ENCODE data around the gene FAM193A.
"Not testable (repeated sequence)": the region's sequence is repeated elsewhere in the genome, so short reads cannot be mapped to it uniquely, and the experiment has no call there.

Gene FAM193A

GRCh38 chr4:2545321-2546013 is 9.0 kb downstream of the FAM193A start:
- H3K27ac ChIP-seq = no peak overlapping the region
- no peaks in the 10 kb centered on the region for H3K27me3 ChIP-seq
- no peaks in the 10 kb centered on the region for H3K9me3 ChIP-seq
- no peaks in the 10 kb centered on the region for H3K36me3 ChIP-seq
- no peaks in the 10 kb centered on the region for H3K4me1 ChIP-seq (ENCODE audit: control insufficient read depth in 1 of 2, insufficient read depth in 1 of 2, low read depth in 1 of 2, low read length in 1 of 2)
- H3K4me3 ChIP-seq (ENCODE audit: low read depth in 1 of 2, low read length in 1 of 2) = no peak overlapping the region
- no peak for TF ChIP-seq CTCF (IDR thresholded peaks at IDR 0.05)

- H3K27ac ChIP-seq = no peak overlapping the region
- no peaks in the 10 kb centered on the region for H3K4me1 ChIP-seq (ENCODE audit: control insufficient read depth in 1 of 2, insufficient read depth in 1 of 2, low read depth in 1 of 2, low read length in 1 of 2)
- no peak overlapping the region for H3K4me3 ChIP-seq (ENCODE audit: low read depth in 1 of 2, low read length in 1 of 2)
- no peaks in the 10 kb centered on the region for H3K36me3 ChIP-seq
- H3K9me3 ChIP-seq = no peaks in the 10 kb centered on the region
- no peaks in the 10 kb centered on the region for H3K27me3 ChIP-seq
- no peak for TF ChIP-seq CTCF (IDR thresholded peaks at IDR 0.05)
Measured at GRCh38 chr4:2546286-2546823, 9.9 kb downstream of the FAM193A start.

GRCh38 chr4:2546961-2547691 is 10.7 kb downstream of the FAM193A start:
- not testable (repeated sequence) for H3K9me3 ChIP-seq; H3K4me3 ChIP-seq (ENCODE audit: low read depth in 1 of 2, low read length in 1 of 2); H3K27ac ChIP-seq; H3K27me3 ChIP-seq; H3K36me3 ChIP-seq; H3K4me1 ChIP-seq (ENCODE audit: control insufficient read depth in 1 of 2, insufficient read depth in 1 of 2, low read depth in 1 of 2, low read length in 1 of 2)

GRCh38 chr4:2551118-2551517 is 14.7 kb downstream of the FAM193A start:
- H3K4me3 ChIP-seq (ENCODE audit: low read depth in 1 of 2, low read length in 1 of 2) = no peak overlapping the region
- H3K27ac ChIP-seq = no peak overlapping the region
- H3K27me3 ChIP-seq = no peaks in the 10 kb centered on the region
- TF ChIP-seq CTCF (IDR thresholded peaks at IDR 0.05) = no peak
- H3K36me3 ChIP-seq = no peaks in the 10 kb centered on the region
- no peaks in the 10 kb centered on the region for H3K9me3 ChIP-seq
- H3K4me1 ChIP-seq (ENCODE audit: control insufficient read depth in 1 of 2, insufficient read depth in 1 of 2, low read depth in 1 of 2, low read length in 1 of 2) = no peaks in the 10 kb centered on the region

GRCh38 chr4:2552806-2553205 is 16.4 kb downstream of the FAM193A start:
- no peak for TF ChIP-seq CTCF (IDR thresholded peaks at IDR 0.05)
- H3K4me3 ChIP-seq (ENCODE audit: low read depth in 1 of 2, low read length in 1 of 2) = no peak overlapping the region
- H3K9me3 ChIP-seq = no peaks in the 10 kb centered on the region
- H3K4me1 ChIP-seq (ENCODE audit: control insufficient read depth in 1 of 2, insufficient read depth in 1 of 2, low read depth in 1 of 2, low read length in 1 of 2) = no peaks in the 10 kb centered on the region
- no peaks in the 10 kb centered on the region for H3K36me3 ChIP-seq
- H3K27me3 ChIP-seq = no peaks in the 10 kb centered on the region
- H3K27ac ChIP-seq = no peak overlapping the region

- TF ChIP-seq CTCF (IDR thresholded peaks at IDR 0.05) = no peak
- no peak overlapping the region for H3K27ac ChIP-seq
- H3K27me3 ChIP-seq = no peaks in the 10 kb centered on the region
- H3K36me3 ChIP-seq = no peaks in the 10 kb centered on the region
- no peaks in the 10 kb centered on the region for H3K4me1 ChIP-seq (ENCODE audit: control insufficient read depth in 1 of 2, insufficient read depth in 1 of 2, low read depth in 1 of 2, low read length in 1 of 2)
- H3K9me3 ChIP-seq = no peaks in the 10 kb centered on the region
- no peak overlapping the region for H3K4me3 ChIP-seq (ENCODE audit: low read depth in 1 of 2, low read length in 1 of 2)
Measured at GRCh38 chr4:2558301-2558700, 21.9 kb downstream of the FAM193A start.

Measured in neutrophil (primary cell).